ENCODE measurements around the gene OLFML2A.

DNA sequence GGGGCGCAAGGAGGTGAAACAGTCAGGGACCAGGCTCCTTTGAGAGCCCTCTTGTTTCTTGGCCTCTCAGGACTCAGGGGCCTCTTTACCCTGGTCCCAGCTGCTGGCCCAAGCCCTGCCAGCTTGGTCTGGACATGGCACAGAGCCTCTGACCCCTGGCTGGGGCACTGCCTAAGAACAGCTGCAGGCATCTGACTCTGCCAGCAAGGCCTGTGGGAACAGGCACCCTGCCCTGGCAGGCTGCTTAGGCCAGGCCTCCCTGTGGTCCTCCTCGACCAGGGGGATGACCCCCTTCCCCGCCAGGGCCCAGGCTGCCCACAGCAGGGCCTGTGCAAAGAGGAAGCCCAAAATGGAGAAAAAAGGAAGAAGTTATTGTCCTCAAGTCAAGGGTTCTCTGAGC lies 25.5 kb downstream of the OLFML2A start:
- TF ChIP-seq CTCF (IDR thresholded peaks at IDR 0.05; ENCODE audit: poor library complexity) (no peak), EZH2phosphoT487 (IDR thresholded peaks at IDR 0.05; ENCODE audit: low read depth, severe bottlenecking, unreplicated experiment) (no peak)

All from hepatocyte (in vitro differentiated cells).